COLO668 (cell line): Measurements from ENCODE around the gene ACKR3.
A peak's percentile ranks its signal among the peaks of the same experiment; 100 is the strongest.

Experiments used
- DNase-seq: peaks from one replicate; lab custom pipeline; 2025; ENCODE audit not compliant: unreplicated experiment; lab: John Stamatoyannopoulos, UW

The ACKR3 gene

GRCh38 chr2:236568922-236569572, 578 bp upstream of the ACKR3 start:
- DNase-seq: no peak

- no peak for DNase-seq
These were observed 650 bp downstream of the ACKR3 start for GRCh38 chr2:236570081-236570868.

GRCh38 chr2:236571145-236571544, 1.5 kb downstream of the ACKR3 start:
- DNase-seq: no peak

- DNase-seq: no peak
These were observed 2.9 kb downstream of the ACKR3 start for GRCh38 chr2:236572482-236572881.

- no peak for DNase-seq
These were observed 3.7 kb downstream of the ACKR3 start for GRCh38 chr2:236573066-236573929.

- no peak for DNase-seq
These were observed 4.4 kb downstream of the ACKR3 start for GRCh38 chr2:236574000-236574399.

- DNase-seq: no peak
These were observed 5.0 kb downstream of the ACKR3 start for GRCh38 chr2:236574424-236575145.

- DNase-seq: no peak
These were observed 5.9 kb downstream of the ACKR3 start for GRCh38 chr2:236575510-236575909.

GRCh38 chr2:236576087-236576486, 6.5 kb downstream of the ACKR3 start:
- DNase-seq: no peak

- DNase-seq: no peak
These were observed 7.3 kb downstream of the ACKR3 start for GRCh38 chr2:236576953-236577352.

- no peak for DNase-seq
These were observed 8.1 kb downstream of the ACKR3 start for GRCh38 chr2:236577481-236578410.

- no peak for DNase-seq
These were observed 8.8 kb downstream of the ACKR3 start for GRCh38 chr2:236578411-236578846.

GRCh38 chr2:236579048-236579745, 9.6 kb downstream of the ACKR3 start:
- peak; percentile 44 for DNase-seq

- DNase-seq: no peak
These were observed 10.2 kb downstream of the ACKR3 start for GRCh38 chr2:236579746-236580315.

GRCh38 chr2:236580746-236581355, 11.2 kb downstream of the ACKR3 start:
- DNase-seq: no peak

GRCh38 chr2:236581546-236581945, 11.9 kb downstream of the ACKR3 start:
- no peak for DNase-seq

- DNase-seq: no peak
These were observed 13.3 kb downstream of the ACKR3 start for GRCh38 chr2:236582968-236583367.

GRCh38 chr2:236583621-236584203, 14.1 kb downstream of the ACKR3 start:
- DNase-seq: no peak
